Parathyroid adenoma (tissue), 2 donors: Measurements from ENCODE around the gene NAGLU.

ENCODE experiments used
- H2AFZ ChIP-seq: fragments of 300-600 bp; sonication (generic); one replicate; pipeline ENCODE4 v1.7.0; 2017; ENCODE audit warnings: antibody characterized with exemption, mild to moderate bottlenecking
- H3K27ac ChIP-seq: fragments of 300-600 bp; sonication (generic); one replicate; pipeline ENCODE4 v1.7.0; 2017
- H3K27me3 ChIP-seq: fragments of 300-600 bp; sonication (generic); one replicate; pipeline ENCODE4 v1.7.0; 2017; ENCODE audit warnings: low read length; ENCODE audit not compliant: control insufficient read depth, insufficient read depth
- H3K36me3 ChIP-seq: fragments of 300-600 bp; sonication (generic); one replicate; pipeline ENCODE4 v1.7.0; 2017; ENCODE audit warnings: low read length; ENCODE audit not compliant: control insufficient read depth, insufficient read depth
- H3K4me1 ChIP-seq: fragments of 300-600 bp; sonication (generic); one replicate; pipeline ENCODE4 v1.7.0; 2017; ENCODE audit warnings: control low read depth
- H3K4me2 ChIP-seq: fragments of 300-600 bp; sonication (generic); one replicate; pipeline ENCODE4 v1.7.0; 2017; ENCODE audit warnings: low read length
- H3K4me3 ChIP-seq: fragments of 300-600 bp; sonication (generic); one replicate; pipeline ENCODE4 v1.7.0; 2017; ENCODE audit warnings: low read depth, low read length
- H3K79me2 ChIP-seq: fragments of 300-600 bp; sonication (generic); one replicate; pipeline ENCODE4 v1.7.0; 2017; ENCODE audit warnings: control low read depth
- H3K9ac ChIP-seq: fragments of 300-600 bp; sonication (generic); one replicate; pipeline ENCODE4 v1.7.0; 2017; ENCODE audit warnings: mild to moderate bottlenecking
- H3K9me3 ChIP-seq: fragments of 300-600 bp; sonication (generic); one replicate; pipeline ENCODE4 v1.7.0; 2017; ENCODE audit warnings: low read length; ENCODE audit not compliant: control insufficient read depth
- CTCF ChIP-seq: fragments of 300-600 bp; sonication (generic); IDR thresholded peaks from one replicate; pipeline ENCODE4 v1.7.0; 2017; ENCODE audit warnings: antibody characterized with exemption, mild to moderate bottlenecking
- donor health status: primary hyperparathyroidism.

Gene NAGLU

GRCh38 chr17:42509841-42510240 lies 26.2 kb upstream of the NAGLU start:
- Histone ChIP-seq H3K4me3 (no peak overlapping the region), H3K27me3 (no peaks in the 10 kb centered on the region), H3K9ac (no peak overlapping the region), H3K4me1 (no peaks in the 10 kb centered on the region), H3K79me2 (no peaks in the 10 kb centered on the region), H3K27ac (no peak overlapping the region), H2AFZ (no peak overlapping the region), H3K4me2 (no peak overlapping the region), H3K9me3 (no peaks in the 10 kb centered on the region), H3K36me3 (no peaks in the 10 kb centered on the region)
- no peak for TF ChIP-seq CTCF

GRCh38 chr17:42512246-42512645 lies 23.8 kb upstream of the NAGLU start:
- TF ChIP-seq CTCF = no peak
- H3K9ac ChIP-seq = no peak overlapping the region
- H3K9me3 ChIP-seq = no peaks in the 10 kb centered on the region
- peak overlapping the region; percentile 34 for H3K27ac ChIP-seq
- H3K4me1 ChIP-seq = no peaks in the 10 kb centered on the region
- H3K79me2 ChIP-seq = no peaks in the 10 kb centered on the region
- no peak overlapping the region for H3K4me3 ChIP-seq
- H3K27me3 ChIP-seq = no peaks in the 10 kb centered on the region
- no peaks in the 10 kb centered on the region for H3K36me3 ChIP-seq
- no peak overlapping the region for H2AFZ ChIP-seq
- H3K4me2 ChIP-seq = no peak overlapping the region

GRCh38 chr17:42512733-42513251 lies 23.2 kb upstream of the NAGLU start:
- H3K79me2 ChIP-seq = no peaks in the 10 kb centered on the region
- H2AFZ ChIP-seq = no peak overlapping the region
- H3K9me3 ChIP-seq = no peaks in the 10 kb centered on the region
- H3K4me1 ChIP-seq = no peaks in the 10 kb centered on the region
- no peak overlapping the region for H3K4me2 ChIP-seq
- TF ChIP-seq CTCF = no peak
- no peak overlapping the region for H3K4me3 ChIP-seq
- peak overlapping the region; percentile 34 for H3K27ac ChIP-seq
- H3K9ac ChIP-seq = no peak overlapping the region
- no peaks in the 10 kb centered on the region for H3K36me3 ChIP-seq
- no peaks in the 10 kb centered on the region for H3K27me3 ChIP-seq

- Histone ChIP-seq H3K36me3 (no peaks in the 10 kb centered on the region), H2AFZ (no peak overlapping the region), H3K27me3 (no peaks in the 10 kb centered on the region), H3K9ac (no peak overlapping the region), H3K9me3 (no peaks in the 10 kb centered on the region), H3K4me1 (peaks cover 9% of the 10 kb centered on the region), H3K4me2 (no peak overlapping the region), H3K27ac (peak overlapping the region; percentile 47), H3K79me2 (no peaks in the 10 kb centered on the region), H3K4me3 (no peak overlapping the region)
- no peak for TF ChIP-seq CTCF
These were observed 22.4 kb upstream of the NAGLU start for GRCh38 chr17:42513686-42514085.

GRCh38 chr17:42514279-42514678 lies 21.8 kb upstream of the NAGLU start:
- Histone ChIP-seq H3K9ac (no peak overlapping the region), H3K36me3 (no peaks in the 10 kb centered on the region), H3K27me3 (no peaks in the 10 kb centered on the region), H2AFZ (no peak overlapping the region), H3K4me2 (no peak overlapping the region), H3K79me2 (no peaks in the 10 kb centered on the region), H3K4me1 (peaks cover 15% of the 10 kb centered on the region), H3K9me3 (no peaks in the 10 kb centered on the region), H3K27ac (no peak overlapping the region), H3K4me3 (no peak overlapping the region)
- no peak for TF ChIP-seq CTCF
